Stimulated activated naive CD8-positive, alpha-beta T cell treated with anti-CD3 and anti-CD28 coated beads, Interleukin-15, amount 100 ng/mL, for 72 hours (primary cell): ENCODE results near the gene ZIK1.

Experiments
- ATAC-seq: fragments of 150-1000 bp; cut with Tn5 transposase; 2 replicates; pipeline ENCODE4 v1.10.0; 2021; ENCODE audit warnings: mild to moderate bottlenecking, moderate library complexity
- DNase-seq, 2 donors: peaks; one replicate each; pipeline ENCODE4 v3.0.0; 2021 to 2022
- H3K27ac Mint-ChIP-seq, 2 donors: one replicate each; pipeline ENCODE4 v1.8.0; 2022; ENCODE audit warnings: mild to moderate bottlenecking in 2 of 2, mixed read lengths in 2 of 2, moderate library complexity in 2 of 2
- H3K27me3 Mint-ChIP-seq: one replicate; pipeline ENCODE4 v1.8.0; 2022; ENCODE audit warnings: mixed read lengths
- H3K4me1 Mint-ChIP-seq: one replicate; pipeline ENCODE4 v1.8.0; 2022; ENCODE audit warnings: mild to moderate bottlenecking, mixed read lengths
- H3K4me3 Mint-ChIP-seq, 2 donors: one replicate each; pipeline ENCODE4 v1.8.0; 2022; ENCODE audit warnings: mild to moderate bottlenecking in 2 of 2, mixed read lengths in 2 of 2, moderate library complexity in 1 of 2
- H3K9me3 Mint-ChIP-seq, 2 donors: one replicate each; pipeline ENCODE4 v1.8.0; 2022; ENCODE audit warnings: mixed read lengths in 2 of 2

Gene ZIK1

DNA sequence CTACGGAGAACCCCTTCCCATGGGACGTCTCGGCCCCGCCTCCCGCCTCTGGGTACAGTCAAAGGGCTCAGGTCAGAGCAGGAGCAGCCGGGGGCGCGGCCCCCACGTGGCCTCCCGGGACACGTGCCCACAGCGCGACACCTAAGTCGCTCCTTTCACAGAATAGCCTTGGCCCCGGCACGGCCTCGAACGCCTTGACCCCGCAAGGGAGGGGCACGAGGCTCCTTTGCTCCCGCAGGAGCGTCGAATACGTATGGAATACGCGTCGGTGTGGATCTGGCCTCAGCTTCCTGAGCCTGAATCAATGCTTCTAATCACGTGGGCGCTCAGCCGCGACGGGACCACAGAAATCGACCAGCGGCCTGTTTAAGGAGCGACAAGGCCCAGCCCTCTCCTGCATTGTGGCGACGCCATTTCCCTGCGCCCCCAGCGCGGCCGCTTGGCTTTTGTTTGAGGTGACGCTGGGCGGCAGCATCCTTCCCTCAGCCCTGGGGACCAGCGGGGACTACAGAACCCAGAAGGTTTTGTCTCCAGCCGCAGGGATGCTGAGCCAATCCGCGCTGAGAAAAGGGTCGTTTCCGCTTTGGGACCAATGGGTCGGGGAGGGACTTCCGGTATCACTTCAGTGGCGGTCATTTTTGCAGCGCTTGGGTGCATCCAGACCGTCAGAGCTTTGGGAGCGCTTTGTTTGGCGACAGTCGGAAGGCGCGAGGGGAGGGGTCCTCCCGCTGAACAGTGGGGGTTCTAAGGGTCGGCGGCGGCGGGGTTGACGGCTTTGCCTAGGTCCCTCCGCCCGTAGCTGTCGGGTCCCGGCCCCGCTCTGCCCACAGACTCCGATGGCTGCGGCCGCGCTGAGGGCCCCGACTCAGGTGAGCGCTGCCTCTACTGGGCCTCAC is at the start of gene ZIK1:
Gene ZIK1, plus strand, starts transcription at position 625 of the 896 bp plus-strand sequence. Its CDS starts 212 bp downstream, at position 837.
- DNase-seq (peak; percentile 86 to 89), ATAC-seq (peak; percentile 94)
- H3K27ac Mint-ChIP-seq, result peak within 1 kb of the TSS; percentile 85 to 96
- H3K27me3 Mint-ChIP-seq, result no peaks in the 10 kb centered on the region
- peaks cover 45 to 82% of the 10 kb centered on the region in 2 donors for H3K9me3 Mint-ChIP-seq
- peaks cover 23% of the 10 kb centered on the region for H3K4me1 Mint-ChIP-seq
- H3K4me3 Mint-ChIP-seq, result peak within 1 kb of the TSS; percentile 86 to 93

GRCh38 chr19:57537953-57538547 is 45.9 kb upstream of the ZIK1 start:
- no peak for DNase-seq
- peaks cover 67 to 91% of the 10 kb centered on the region in 2 donors for H3K9me3 Mint-ChIP-seq
- H3K27ac Mint-ChIP-seq, result no peak overlapping the region
- H3K4me3 Mint-ChIP-seq, result no peak overlapping the region
- ATAC-seq, result no peak
- H3K27me3 Mint-ChIP-seq, result no peaks in the 10 kb centered on the region
- H3K4me1 Mint-ChIP-seq, result no peaks in the 10 kb centered on the region

DNA sequence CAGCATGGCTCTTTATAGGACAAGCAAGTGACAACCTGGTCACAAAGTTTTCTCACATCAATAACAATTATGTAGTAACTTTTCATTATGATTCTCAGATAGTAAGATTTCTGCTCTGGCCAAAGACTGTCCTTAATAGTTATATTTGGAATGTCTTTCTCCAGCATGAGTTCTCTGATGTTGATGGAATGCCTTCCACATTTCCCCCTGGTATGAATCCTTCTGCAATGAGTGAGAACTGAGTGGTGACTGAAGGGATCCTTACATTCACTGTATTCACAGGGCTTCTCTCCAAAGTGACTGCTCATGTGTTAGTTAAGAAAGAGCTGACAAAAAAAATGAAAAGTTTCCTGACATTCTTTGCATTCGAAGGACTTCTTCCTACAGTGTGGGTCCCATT is 37.4 kb upstream of the ZIK1 start:
- no peaks in the 10 kb centered on the region for H3K4me1 Mint-ChIP-seq
- ATAC-seq (no peak), DNase-seq (no peak)
- H3K27me3 Mint-ChIP-seq, result no peaks in the 10 kb centered on the region
- H3K27ac Mint-ChIP-seq, result no peak overlapping the region
- peaks cover 68 to 74% of the 10 kb centered on the region in 2 donors for H3K9me3 Mint-ChIP-seq
- H3K4me3 Mint-ChIP-seq, result no peak overlapping the region

DNA sequence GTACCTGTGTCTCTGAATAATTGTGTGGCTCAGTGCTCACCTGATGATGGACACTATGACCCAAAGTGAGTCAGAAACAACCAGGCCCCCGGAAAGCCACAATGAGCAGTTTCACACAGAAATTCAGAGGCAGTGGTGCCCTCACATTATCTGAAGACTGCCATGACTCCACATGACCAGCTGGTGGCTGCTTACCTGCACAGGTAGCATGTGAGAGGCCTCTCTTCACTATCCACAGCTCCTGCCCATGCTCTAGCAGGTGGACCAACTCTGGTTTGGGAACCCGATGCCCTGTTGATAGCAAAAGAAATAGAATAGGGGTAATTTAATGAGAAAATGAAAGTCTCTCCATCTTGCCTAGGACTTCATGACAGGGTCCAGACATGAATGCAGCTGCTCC is 31.5 kb upstream of the ZIK1 start:
- no peak for DNase-seq
- ATAC-seq, result no peak
- no peaks in the 10 kb centered on the region for H3K27me3 Mint-ChIP-seq
- no peak overlapping the region for H3K4me3 Mint-ChIP-seq
- peaks cover 56 to 92% of the 10 kb centered on the region in 2 donors for H3K9me3 Mint-ChIP-seq
- H3K27ac Mint-ChIP-seq, result peak overlapping the region in 1 of 2 donors; percentile 44
- H3K4me1 Mint-ChIP-seq, result peaks cover 4% of the 10 kb centered on the region

DNA sequence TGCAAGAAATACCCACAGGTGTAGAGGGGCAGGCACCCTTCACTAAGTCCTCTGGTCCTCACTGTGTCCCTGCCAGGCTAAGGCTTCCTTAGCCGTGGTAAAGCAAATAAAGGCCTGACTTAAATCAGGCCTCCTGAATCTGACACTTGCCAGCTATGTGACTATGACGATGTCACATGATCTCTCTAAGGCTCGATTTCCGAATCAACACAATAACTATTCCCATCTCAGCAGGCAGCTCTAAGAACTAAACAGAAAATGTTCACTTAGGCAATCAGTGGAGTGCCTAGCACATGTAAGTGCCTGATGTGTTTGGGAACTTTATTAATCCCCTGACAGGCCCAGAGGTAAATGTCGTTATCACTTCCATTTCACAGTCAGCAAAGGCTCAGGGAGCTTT is 26.3 kb upstream of the ZIK1 start:
- Mint-ChIP-seq H3K4me1 (peaks cover 36% of the 10 kb centered on the region), H3K27ac (peak overlapping the region in 1 of 2 donors; percentile 5), H3K4me3 (peak overlapping the region; percentile 98), H3K27me3 (no peaks in the 10 kb centered on the region), H3K9me3 (peaks cover 17 to 71% of the 10 kb centered on the region in 2 donors)
- ATAC-seq (no peak), DNase-seq (no peak)

GRCh38 chr19:57558525-57558924 is 25.4 kb upstream of the ZIK1 start:
- ATAC-seq (no peak), DNase-seq (no peak)
- H3K4me1 Mint-ChIP-seq, result peaks cover 36% of the 10 kb centered on the region
- H3K4me3 Mint-ChIP-seq, result peak overlapping the region; percentile 98
- no peaks in the 10 kb centered on the region for H3K27me3 Mint-ChIP-seq
- H3K9me3 Mint-ChIP-seq, result peaks cover 20 to 68% of the 10 kb centered on the region in 2 donors
- peak overlapping the region; percentile 78 to 100 for H3K27ac Mint-ChIP-seq

- Mint-ChIP-seq H3K9me3 (peaks cover 23 to 70% of the 10 kb centered on the region in 2 donors), H3K4me3 (peak overlapping the region; percentile 98), H3K27me3 (no peaks in the 10 kb centered on the region), H3K4me1 (peaks cover 36% of the 10 kb centered on the region), H3K27ac (peak overlapping the region; percentile 78 to 100)
- ATAC-seq (peak; percentile 70), DNase-seq (peak; percentile 17 to 25)
Observed at GRCh38 chr19:57559008-57559403, 24.9 kb upstream of the ZIK1 start.

- H3K4me1 Mint-ChIP-seq, result peaks cover 36% of the 10 kb centered on the region
- ATAC-seq, result peak; percentile 98
- no peaks in the 10 kb centered on the region for H3K27me3 Mint-ChIP-seq
- peak; percentile 76 to 87 for DNase-seq
- peak within 1 kb of the TSS; percentile 97 to 100 for H3K27ac Mint-ChIP-seq
- H3K9me3 Mint-ChIP-seq, result peaks cover 23 to 68% of the 10 kb centered on the region in 2 donors
- peak within 1 kb of the TSS; percentile 98 for H3K4me3 Mint-ChIP-seq
Observed at GRCh38 chr19:57559404-57560025, 24.4 kb upstream of the ZIK1 start, which contains the start of gene ZNF550. Gene ZNF550, minus strand, starts transcription at chr19:57559863. Its CDS starts 181 bp downstream, at chr19:57559682.

GRCh38 chr19:57560049-57560491 is 23.9 kb upstream of the ZIK1 start:
- no peak for DNase-seq
- Mint-ChIP-seq H3K4me3 (peak overlapping the region; percentile 98), H3K4me1 (peaks cover 36% of the 10 kb centered on the region), H3K9me3 (peaks cover 21 to 67% of the 10 kb centered on the region in 2 donors), H3K27ac (peak overlapping the region in 1 of 2 donors; percentile 100), H3K27me3 (no peaks in the 10 kb centered on the region)
- ATAC-seq, result peak; percentile 8

DNA sequence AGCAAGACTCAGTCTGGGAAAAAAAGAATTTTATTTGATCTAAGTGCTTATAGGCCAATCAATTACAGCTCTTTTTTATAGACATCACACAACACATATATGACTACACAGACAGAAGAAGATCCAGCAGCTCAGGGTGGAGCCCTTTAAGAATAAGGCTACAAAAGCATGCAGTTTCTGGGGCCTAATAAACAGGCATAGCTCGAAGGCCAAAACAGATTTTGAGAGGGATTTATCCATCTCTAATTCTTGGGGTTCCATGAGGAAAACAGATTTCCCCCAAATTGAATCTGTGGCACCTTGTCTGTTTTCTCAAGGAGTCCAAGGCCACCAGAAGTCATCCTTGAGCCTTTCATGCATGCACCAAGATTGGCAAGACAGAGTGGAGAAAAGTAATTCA is 20.4 kb upstream of the ZIK1 start:
- Mint-ChIP-seq H3K27ac (no peak overlapping the region), H3K9me3 (peaks cover 47 to 70% of the 10 kb centered on the region in 2 donors)
- no peak for ATAC-seq

GRCh38 chr19:57566396-57567265 is 17.3 kb upstream of the ZIK1 start:
- no peaks in the 10 kb centered on the region for H3K27me3 Mint-ChIP-seq
- H3K4me3 Mint-ChIP-seq, result no peak overlapping the region
- no peak for DNase-seq
- H3K27ac Mint-ChIP-seq, result no peak overlapping the region
- H3K9me3 Mint-ChIP-seq, result peaks cover 51 to 79% of the 10 kb centered on the region in 2 donors
- no peaks in the 10 kb centered on the region for H3K4me1 Mint-ChIP-seq
- ATAC-seq, result no peak

More for the DNA sequence above, 20.4 kb upstream of the ZIK1 start:
- DNase-seq, result no peak
- no peak overlapping the region for H3K4me3 Mint-ChIP-seq
- peaks cover 21% of the 10 kb centered on the region for H3K4me1 Mint-ChIP-seq
- no peaks in the 10 kb centered on the region for H3K27me3 Mint-ChIP-seq

DNA sequence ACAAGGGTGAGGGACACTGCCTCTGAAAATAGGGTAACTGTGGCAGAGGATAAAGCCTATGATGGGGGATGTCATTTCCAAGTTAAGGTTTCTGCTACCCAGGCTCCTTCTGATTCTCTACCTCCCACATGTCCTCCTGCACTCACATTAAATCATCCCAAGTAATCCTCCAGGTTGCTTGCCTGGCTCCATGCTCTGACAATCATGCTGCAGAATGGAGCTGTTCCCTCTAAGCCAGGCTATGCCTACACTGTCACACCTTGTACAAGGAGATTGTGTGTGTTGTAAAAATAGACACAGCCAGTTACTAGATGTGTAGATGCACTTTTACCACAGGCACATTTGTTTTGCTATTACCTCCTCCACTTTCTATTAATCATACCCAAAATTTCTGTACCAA is 13.2 kb upstream of the ZIK1 start:
- H3K9me3 Mint-ChIP-seq, result peaks cover 43 to 88% of the 10 kb centered on the region in 2 donors
- no peak overlapping the region for H3K27ac Mint-ChIP-seq
- H3K4me1 Mint-ChIP-seq, result no peaks in the 10 kb centered on the region
- H3K27me3 Mint-ChIP-seq, result no peaks in the 10 kb centered on the region
- H3K4me3 Mint-ChIP-seq, result no peak overlapping the region
- ATAC-seq (no peak), DNase-seq (no peak)

DNA sequence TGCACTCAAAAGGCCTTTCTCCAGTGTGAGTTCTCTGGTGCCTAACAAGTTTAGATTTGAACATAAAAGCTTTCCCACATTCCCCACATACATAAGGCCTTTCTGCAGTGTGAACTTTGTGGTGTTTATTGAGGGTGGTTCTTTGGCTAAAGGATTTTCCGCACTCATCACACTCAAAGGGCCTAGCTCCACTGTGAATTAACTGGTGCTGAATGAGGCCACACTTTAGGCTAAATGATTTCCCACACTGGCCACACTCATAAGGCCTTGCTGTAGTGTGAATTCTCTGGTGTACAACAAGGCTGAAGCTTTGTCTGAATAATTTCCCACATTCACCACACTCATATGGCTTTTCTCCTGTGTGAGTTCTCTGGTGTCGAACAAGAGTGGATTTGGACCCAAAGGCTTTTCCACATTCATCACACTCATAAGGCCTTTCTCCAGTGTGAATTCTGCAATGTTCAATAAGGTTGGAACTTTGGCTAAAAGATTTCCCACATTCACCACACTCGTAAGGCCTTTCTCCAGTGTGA is 11.5 kb upstream of the ZIK1 start:
- Mint-ChIP-seq H3K27me3 (no peaks in the 10 kb centered on the region), H3K4me1 (peaks cover 3% of the 10 kb centered on the region), H3K9me3 (peaks cover 48 to 88% of the 10 kb centered on the region in 2 donors), H3K27ac (no peak overlapping the region), H3K4me3 (no peak overlapping the region)
- no peak for DNase-seq
- no peak for ATAC-seq

- no peak for DNase-seq
- H3K27me3 Mint-ChIP-seq, result no peaks in the 10 kb centered on the region
- ATAC-seq, result no peak
- H3K4me3 Mint-ChIP-seq, result no peak overlapping the region
- H3K27ac Mint-ChIP-seq, result no peak overlapping the region
- H3K4me1 Mint-ChIP-seq, result peaks cover 17% of the 10 kb centered on the region
- peaks cover 46 to 74% of the 10 kb centered on the region in 2 donors for H3K9me3 Mint-ChIP-seq
Observed at GRCh38 chr19:57576661-57577060, 7.3 kb upstream of the ZIK1 start.
